Aortic smooth muscle cell (primary cell): ENCODE measurements around the gene ARHGAP18. TPM values are rescaled to one million over a fixed set of nuclear protein-coding genes. Genes with fewer than 3 reads are reported as not detected.

Experiments used
- total RNA-seq: library from RNA; depleted of rRNA; stranded (reverse); fragments of >200 nt; gene quantifications from 2 replicates; pipeline ENCODE4 v1.2.3, GENCODE V29; 2014

The ARHGAP18 gene, protein sequence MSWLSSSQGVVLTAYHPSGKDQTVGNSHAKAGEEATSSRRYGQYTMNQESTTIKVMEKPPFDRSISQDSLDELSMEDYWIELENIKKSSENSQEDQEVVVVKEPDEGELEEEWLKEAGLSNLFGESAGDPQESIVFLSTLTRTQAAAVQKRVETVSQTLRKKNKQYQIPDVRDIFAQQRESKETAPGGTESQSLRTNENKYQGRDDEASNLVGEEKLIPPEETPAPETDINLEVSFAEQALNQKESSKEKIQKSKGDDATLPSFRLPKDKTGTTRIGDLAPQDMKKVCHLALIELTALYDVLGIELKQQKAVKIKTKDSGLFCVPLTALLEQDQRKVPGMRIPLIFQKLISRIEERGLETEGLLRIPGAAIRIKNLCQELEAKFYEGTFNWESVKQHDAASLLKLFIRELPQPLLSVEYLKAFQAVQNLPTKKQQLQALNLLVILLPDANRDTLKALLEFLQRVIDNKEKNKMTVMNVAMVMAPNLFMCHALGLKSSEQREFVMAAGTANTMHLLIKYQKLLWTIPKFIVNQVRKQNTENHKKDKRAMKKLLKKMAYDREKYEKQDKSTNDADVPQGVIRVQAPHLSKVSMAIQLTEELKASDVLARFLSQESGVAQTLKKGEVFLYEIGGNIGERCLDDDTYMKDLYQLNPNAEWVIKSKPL
- 105 and 137 TPM in 2 replicates for total RNA-seq

DNA sequence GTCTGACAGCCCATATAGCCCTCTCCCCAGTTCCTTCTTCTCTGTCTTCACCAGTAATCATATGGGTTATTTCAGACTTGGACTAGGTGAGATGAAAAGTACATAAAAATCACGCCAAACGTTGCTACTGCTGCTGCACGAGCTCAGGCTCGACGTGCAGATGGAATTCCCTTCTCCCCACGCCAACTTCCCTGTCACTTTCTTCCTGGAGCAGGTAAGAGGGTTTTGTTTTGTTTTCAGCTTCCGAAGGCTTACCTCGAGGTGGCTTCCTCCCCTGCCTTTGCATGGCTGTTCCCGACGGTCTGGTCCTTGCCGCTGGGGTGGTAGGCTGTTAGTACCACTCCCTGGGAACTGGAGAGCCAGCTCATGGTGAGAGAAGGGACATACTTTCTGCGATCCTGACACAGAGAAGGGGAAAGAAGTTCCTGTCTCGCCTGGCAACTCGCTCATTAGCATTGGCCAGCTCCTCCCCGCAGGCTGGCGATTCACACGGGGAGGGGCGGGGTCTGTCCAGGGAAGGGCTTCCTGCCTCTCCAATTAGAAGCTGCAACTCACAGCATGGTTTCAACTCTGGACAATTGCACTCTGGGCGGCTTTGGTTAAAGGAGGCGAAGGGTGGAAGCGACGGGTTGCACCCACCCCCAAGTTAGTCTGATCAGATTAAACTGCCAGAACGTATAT, at the start of gene ARHGAP18:
Gene ARHGAP18, minus strand, starts transcription at position 409 of the 681 bp plus-strand sequence. Its CDS starts 41 bp downstream, at position 368.

Other genes starting within 250 kb of the ARHGAP18 start
- not detected in 2 replicates for gene TMEM244, start 151.1 kb upstream of the ARHGAP18 start, total RNA-seq